Subcutaneous preadipocyte (primary cell): ENCODE results near the gene MAP3K12. TPM values are rescaled to one million over a fixed set of nuclear protein-coding genes. Genes with fewer than 3 reads are reported as not detected.

Experiments
- small RNA-seq: library from RNA; depleted of rRNA; stranded (forward); fragments of <200 nt; gene quantifications from one replicate; pipeline ENCODE3, GENCODE V24; 2012
- total RNA-seq: library from RNA; depleted of rRNA; stranded (reverse); fragments of >200 nt; gene quantifications from 2 replicates; pipeline ENCODE4 v1.2.3, GENCODE V29; 2012

Gene MAP3K12
- 35.4 and 36.0 TPM in 2 replicates for total RNA-seq

DNA sequence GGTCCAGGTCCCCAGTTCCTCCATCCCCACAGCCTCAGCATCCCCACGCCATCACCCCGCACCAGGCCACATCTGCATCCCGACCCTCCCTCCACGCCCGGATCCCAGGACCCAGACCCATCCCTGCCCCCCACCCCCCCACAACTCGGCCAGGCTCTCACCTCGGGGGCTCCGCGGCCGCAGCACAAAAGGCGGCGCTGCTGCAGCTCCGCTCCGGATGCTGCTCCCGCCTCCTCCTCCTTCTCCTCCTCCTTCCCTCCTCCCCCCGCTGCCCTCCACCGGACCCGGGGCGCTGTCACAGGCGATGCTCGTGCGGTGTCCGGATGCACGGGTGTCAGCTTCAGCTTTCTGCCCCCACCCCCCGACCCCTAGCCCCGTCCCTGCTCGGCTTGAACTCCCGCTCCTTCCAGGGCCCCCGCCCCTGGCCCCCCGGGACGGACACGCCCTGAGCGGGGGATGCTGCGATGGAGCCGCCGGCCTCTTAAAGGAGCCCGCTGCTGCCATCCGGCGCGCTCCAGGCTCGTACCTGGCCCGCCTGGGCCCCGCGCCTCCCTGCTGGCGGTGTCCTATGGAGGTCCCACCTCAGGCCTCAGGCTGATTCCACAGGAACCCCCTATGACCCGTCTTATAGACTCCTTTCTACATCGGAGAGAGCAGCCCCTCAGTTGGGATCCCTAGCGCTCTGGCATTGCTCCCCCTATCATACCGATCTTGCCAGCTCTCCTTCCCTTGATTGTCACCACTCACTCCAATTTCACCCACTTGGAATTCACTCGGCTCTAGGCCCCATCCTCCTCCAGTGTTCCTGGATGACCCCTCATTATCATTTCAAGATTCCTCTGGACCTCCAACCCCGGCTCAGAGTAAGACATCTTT is at the start of gene MAP3K12:
TSS of gene MAP3K12 (minus strand) at position 193 of the 876 bp plus-strand sequence. CDS start 12,067 bp downstream, outside the sequence.

DNA sequence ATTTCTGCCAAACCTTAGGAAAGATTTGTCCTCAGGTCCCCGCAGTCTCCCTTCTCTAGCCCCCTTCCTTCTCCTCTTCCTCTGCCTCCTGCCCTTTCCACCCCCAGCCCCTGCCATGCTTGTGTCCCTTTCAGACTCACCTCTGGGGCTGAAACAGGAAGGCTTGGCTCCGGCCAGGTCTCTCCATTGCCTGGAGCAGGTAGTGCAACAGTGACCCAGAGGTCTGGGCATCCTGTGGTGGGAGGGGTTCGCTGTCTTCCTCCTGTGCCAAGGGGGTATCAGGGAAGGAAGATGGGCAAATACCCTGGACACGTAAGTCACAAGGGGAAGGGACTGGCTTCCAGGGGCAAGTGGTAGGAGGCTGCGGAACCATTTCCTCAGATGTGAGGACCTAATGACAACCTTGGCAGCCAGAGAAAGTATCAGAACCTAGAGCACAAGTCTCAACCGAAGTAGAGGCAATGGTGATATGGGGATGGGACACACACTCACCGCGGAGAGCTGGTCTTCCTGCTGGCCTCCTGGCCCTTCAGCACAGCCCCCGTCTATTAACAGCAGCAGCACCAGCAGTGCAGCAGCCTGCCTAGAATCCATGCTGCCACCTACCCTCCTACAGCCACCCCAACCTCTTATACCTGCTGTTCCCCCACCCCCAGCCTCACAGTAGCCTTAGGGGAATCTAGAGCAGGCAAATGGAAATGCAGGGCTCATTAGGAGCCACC is 7.8 kb upstream of the MAP3K12 start, which contains the start of gene NPFF:
TSS of gene NPFF (minus strand) at position 604 of the 722 bp plus-strand sequence. CDS start at position 594, 10 bp downstream.

DNA sequence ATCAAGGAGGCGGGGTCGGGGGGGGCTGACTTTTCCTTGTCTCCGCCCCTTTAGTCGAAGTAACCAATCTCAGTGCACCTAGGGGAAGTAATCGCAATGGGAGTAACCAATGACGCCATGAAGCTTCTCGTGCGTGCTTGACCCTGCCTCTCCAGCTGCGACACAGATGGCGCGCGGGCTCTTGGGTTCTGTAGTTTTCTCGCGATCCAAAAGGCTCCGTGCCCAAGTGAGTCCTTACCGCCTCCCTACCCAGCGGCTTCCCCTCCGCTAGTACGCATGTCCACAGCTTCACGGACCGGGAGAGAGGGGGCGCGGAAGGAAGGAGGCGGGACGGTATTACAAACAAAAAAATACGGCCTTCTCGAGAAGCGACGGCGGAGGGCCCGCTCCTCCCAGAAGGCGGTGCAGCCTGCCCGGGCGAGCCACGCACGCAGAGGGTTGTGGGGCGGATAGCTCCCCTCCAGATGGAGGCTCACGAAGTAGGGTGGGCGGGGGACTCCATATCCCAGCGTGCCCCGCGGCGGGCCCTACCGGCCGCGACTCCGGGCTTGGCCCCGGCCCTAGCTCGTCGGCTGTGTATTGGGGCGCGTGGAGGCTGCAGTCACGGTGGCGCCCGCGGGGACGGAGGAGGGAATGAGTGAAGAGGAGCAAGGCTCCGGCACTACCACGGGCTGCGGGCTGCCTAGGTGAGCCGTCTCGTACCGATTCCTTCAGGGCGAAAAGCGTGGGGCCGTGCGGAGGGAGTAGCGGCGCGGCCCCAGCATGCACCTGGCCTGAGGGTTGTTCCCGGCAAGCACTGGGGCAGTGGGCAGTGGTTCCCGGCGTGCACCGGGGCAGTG is 1.7 kb upstream of the MAP3K12 start, which contains the start of gene TARBP2:
TSS of gene TARBP2 (plus strand) at position 508 of the 839 bp plus-strand sequence. CDS start at position 634, 126 bp downstream.

DNA sequence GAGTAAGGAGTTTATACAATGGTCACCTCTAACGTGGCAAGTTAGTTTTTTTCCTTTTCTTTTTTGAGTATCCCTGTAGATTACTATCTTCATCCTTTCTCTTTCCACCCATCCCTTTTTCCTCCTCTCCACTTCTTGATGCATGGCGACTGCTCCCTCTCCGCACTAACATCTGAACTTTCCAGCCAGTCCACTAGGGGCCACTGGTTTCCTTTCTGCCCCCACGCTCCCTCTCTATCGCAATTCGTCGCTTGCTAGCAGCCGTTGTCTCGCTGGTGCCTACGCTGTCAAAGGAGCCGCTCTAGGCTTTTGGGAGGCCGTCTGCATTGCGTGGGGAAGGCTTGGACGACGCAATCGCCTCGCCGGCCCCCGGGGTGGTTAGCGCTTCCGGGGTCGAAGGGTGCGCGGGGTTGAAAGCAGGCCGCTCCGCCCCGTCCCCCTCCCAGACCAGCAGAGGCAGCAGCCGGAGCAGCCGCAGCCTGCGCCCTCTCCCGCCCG is 47.5 kb downstream of the MAP3K12 start, which contains the start of gene PCBP2:
TSS of gene PCBP2 (plus strand) at position 442 of the 498 bp plus-strand sequence. CDS start 2,699 bp downstream, outside the sequence.

GRCh38 chr12:53441040-53441833 is 58.0 kb downstream of the MAP3K12 start, which contains the start of gene PRR13:
PRR13 (plus strand) TSS chr12:53441734; CDS start chr12:53442715, 981 bp downstream.

Small RNA genes lying within 50 kb of the gene (small RNA-seq; reads per million reads assigned to genes)
- not detected for gene AC023509.3

Other genes with a start within 250 kb of the MAP3K12 start
- gene ESPL1, start 231.2 kb downstream of the MAP3K12 start, total RNA-seq = 6.2 and 14.1 TPM in 2 replicates
- 175 and 338 TPM in 2 replicates for gene PFDN5, start 203.9 kb downstream of the MAP3K12 start, total RNA-seq
- 44.8 and 56.7 TPM in 2 replicates for gene MYG1, start 199.8 kb downstream of the MAP3K12 start, total RNA-seq
- gene AAAS, start 177.8 kb downstream of the MAP3K12 start, total RNA-seq = 44.5 and 62.0 TPM in 2 replicates
- not detected in 2 replicates for gene SP7, start 163.1 kb downstream of the MAP3K12 start, total RNA-seq
- gene SP1, start 119.3 kb downstream of the MAP3K12 start, total RNA-seq = 33.4 and 51.8 TPM in 2 replicates
- not detected in 2 replicates for gene AMHR2, start 75.6 kb downstream of the MAP3K12 start, total RNA-seq
- gene PRR13, start 57.7 kb downstream of the MAP3K12 start, total RNA-seq = 61.2 and 61.4 TPM in 2 replicates
- 259 and 261 TPM in 2 replicates for gene PCBP2, start 47.4 kb downstream of the MAP3K12 start, total RNA-seq
- gene TARBP2, start 1.8 kb upstream of the MAP3K12 start, total RNA-seq = 51.1 and 53.4 TPM in 2 replicates
- gene NPFF, start 8.0 kb upstream of the MAP3K12 start, total RNA-seq = not detected in 2 replicates
- gene ATF7, start 126.9 kb upstream of the MAP3K12 start, total RNA-seq = 9.2 and 11.0 TPM in 2 replicates
- 93.6 and 118 TPM in 2 replicates for gene ATP5MC2, start 176.6 kb upstream of the MAP3K12 start, total RNA-seq
- gene CALCOCO1, start 228.0 kb upstream of the MAP3K12 start, total RNA-seq = 50.2 and 73.1 TPM in 2 replicates